AG04450 (cell line): ENCODE results near the gene RPL13. TPM values are rescaled to one million over a fixed set of nuclear protein-coding genes. Genes with fewer than 3 reads are reported as not detected.

Source experiments
- CTCF ChIA-PET: fragments of 300-600, 350-600 bp; formaldehyde crosslinking; extraction: SDS; loops from one replicate; lab custom pipeline; 2022; ENCODE audit warnings: antibody characterized with exemption, inconsistent platforms; lab: Charles Lee
- POLR2A ChIA-PET: fragments of 350-600 bp; formaldehyde crosslinking; extraction: SDS; loops from one replicate; lab custom pipeline; 2021; ENCODE audit warnings: antibody characterized with exemption, inconsistent platforms; lab: Yijun Ruan, JAX
- DNase-seq: peaks from one replicate; pipeline ENCODE4 v3.0.0-alpha.2; 2011; ENCODE audit warnings: low read depth, low spot score
- H3K27ac ChIP-seq: one replicate; pipeline ENCODE4 v1.5.1; 2012; ENCODE audit warnings: low read depth, low read length, control low read depth
- H3K27me3 ChIP-seq: one replicate; pipeline ENCODE4 v1.6.0; 2012; ENCODE audit warnings: low read length; ENCODE audit not compliant: control insufficient read depth, insufficient read depth
- H3K4me3 ChIP-seq: 2 replicates; pipeline ENCODE4 v1.5.1; 2011; ENCODE audit warnings: mild to moderate bottlenecking, low read depth, low read length, control low read depth
- H3K9me3 ChIP-seq: 2 replicates; pipeline ENCODE4 v1.5.1; 2012; ENCODE audit warnings: low read length; ENCODE audit not compliant: control insufficient read depth, insufficient read depth
- polyA plus RNA-seq: library from polyadenylated mRNA; depleted of rRNA; stranded (reverse); fragments of >200 nt; gene quantifications from 2 replicates; pipeline ENCODE4 v1.2.3, GENCODE V29; 2011
- TF ChIP-seq, protein P1 (sequence below): IDR thresholded peaks from 2 replicates; pipeline ENCODE4 v1.5.1; 2011; ENCODE audit warnings: low read depth, low read length, control low read depth, inconsistent platforms

RPL13 gene
- polyA plus RNA-seq, 1 experiment = 2,214 TPM

- ChIA-PET CTCF (no interaction called here), POLR2A (no interaction called here)
- Histone ChIP-seq H3K4me3 (no peak overlapping the region), H3K27me3 (no peaks in the 10 kb centered on the region), H3K27ac (no peak overlapping the region), H3K9me3 (peaks cover 6% of the 10 kb centered on the region; the same call in 1 of the 2 replicates)
- TF ChIP-seq, protein P1, sequence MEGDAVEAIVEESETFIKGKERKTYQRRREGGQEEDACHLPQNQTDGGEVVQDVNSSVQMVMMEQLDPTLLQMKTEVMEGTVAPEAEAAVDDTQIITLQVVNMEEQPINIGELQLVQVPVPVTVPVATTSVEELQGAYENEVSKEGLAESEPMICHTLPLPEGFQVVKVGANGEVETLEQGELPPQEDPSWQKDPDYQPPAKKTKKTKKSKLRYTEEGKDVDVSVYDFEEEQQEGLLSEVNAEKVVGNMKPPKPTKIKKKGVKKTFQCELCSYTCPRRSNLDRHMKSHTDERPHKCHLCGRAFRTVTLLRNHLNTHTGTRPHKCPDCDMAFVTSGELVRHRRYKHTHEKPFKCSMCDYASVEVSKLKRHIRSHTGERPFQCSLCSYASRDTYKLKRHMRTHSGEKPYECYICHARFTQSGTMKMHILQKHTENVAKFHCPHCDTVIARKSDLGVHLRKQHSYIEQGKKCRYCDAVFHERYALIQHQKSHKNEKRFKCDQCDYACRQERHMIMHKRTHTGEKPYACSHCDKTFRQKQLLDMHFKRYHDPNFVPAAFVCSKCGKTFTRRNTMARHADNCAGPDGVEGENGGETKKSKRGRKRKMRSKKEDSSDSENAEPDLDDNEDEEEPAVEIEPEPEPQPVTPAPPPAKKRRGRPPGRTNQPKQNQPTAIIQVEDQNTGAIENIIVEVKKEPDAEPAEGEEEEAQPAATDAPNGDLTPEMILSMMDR = no peak
- DNase-seq = no peak
Measured at GRCh38 chr16:89596061-89596689, 35.7 kb downstream of the RPL13 start.

GRCh38 chr16:89596957-89597649 lies 36.6 kb downstream of the RPL13 start:
- H3K27me3 ChIP-seq = no peaks in the 10 kb centered on the region
- POLR2A ChIA-PET = no interaction called here
- no peak for DNase-seq
- no peak overlapping the region for H3K4me3 ChIP-seq
- H3K9me3 ChIP-seq = peaks cover 6% of the 10 kb centered on the region; the same call in 1 of the 2 replicates
- TF ChIP-seq, protein P1 = no peak
- CTCF ChIA-PET = no interaction called here
- H3K27ac ChIP-seq = no peak overlapping the region

GRCh38 chr16:89598199-89598598 lies 37.7 kb downstream of the RPL13 start:
- H3K27me3 ChIP-seq = no peaks in the 10 kb centered on the region
- CTCF ChIA-PET = no interaction called here
- H3K9me3 ChIP-seq = peaks cover 6% of the 10 kb centered on the region; the same call in 1 of the 2 replicates
- no peak for DNase-seq
- TF ChIP-seq, protein P1 = no peak
- POLR2A ChIA-PET = no interaction called here
- H3K27ac ChIP-seq = no peak overlapping the region
- H3K4me3 ChIP-seq = no peak overlapping the region

- POLR2A ChIA-PET = interaction anchor here (0.6 kb wide), 1 partner anchor 76 kb away, joined by 10 read pairs; no protein-coding TSS in a partner anchor
- TF ChIP-seq, protein P1 = peak; percentile 13; the same call in 1 of the 2 replicates
- H3K27ac ChIP-seq = no peak overlapping the region
- CTCF ChIA-PET = no interaction called here
- peaks cover 6% of the 10 kb centered on the region; the same call in 1 of the 2 replicates for H3K9me3 ChIP-seq
- no peak overlapping the region for H3K4me3 ChIP-seq
- DNase-seq = no peak
- no peaks in the 10 kb centered on the region for H3K27me3 ChIP-seq
Measured at GRCh38 chr16:89599451-89599858, 39.0 kb downstream of the RPL13 start.

DNA sequence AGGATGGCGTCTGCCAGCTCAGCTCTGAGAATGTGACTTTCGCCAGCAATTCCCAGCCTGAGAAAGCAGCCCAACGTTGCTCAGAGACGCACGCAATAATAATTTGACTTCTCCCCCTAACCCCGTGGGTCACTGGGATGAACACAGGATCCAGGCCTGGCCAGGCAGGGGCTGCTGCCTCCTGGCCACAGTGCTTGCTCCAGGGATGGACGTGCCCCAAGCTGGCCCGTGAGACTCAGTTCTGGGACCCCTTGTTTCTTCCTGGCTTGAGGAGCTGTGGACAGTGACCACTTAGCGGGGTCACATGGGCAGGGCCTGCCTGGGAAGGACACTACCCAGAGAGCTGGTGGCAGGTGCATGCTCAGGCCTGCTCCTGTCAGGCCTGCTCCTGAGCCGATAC lies 39.4 kb downstream of the RPL13 start:
- POLR2A ChIA-PET = interaction anchor here (0.6 kb wide), 1 partner anchor 76 kb away, joined by 10 read pairs; no protein-coding TSS in a partner anchor
- Histone ChIP-seq H3K4me3 (no peak overlapping the region), H3K27ac (no peak overlapping the region), H3K27me3 (no peaks in the 10 kb centered on the region), H3K9me3 (peaks cover 6% of the 10 kb centered on the region; the same call in 1 of the 2 replicates)
- CTCF ChIA-PET = no interaction called here
- no peak for DNase-seq
- TF ChIP-seq, protein P1 = no peak
